Measurements from ENCODE around the gene ATXN7L2.

The ATXN7L2 gene

GRCh38 chr1:109497449-109498160, 13.9 kb downstream of the ATXN7L2 start:
- ATAC-seq = no peak
- TF ChIP-seq ZNF70 (CRISPR knock-in tag; IDR thresholded peaks at IDR 0.05) = no peak
- no peak for TF ChIP-seq CREB5 (CRISPR knock-in tag; IDR thresholded peaks at IDR 0.05; ENCODE audit: low read depth)

GRCh38 chr1:109498161-109498801, 14.6 kb downstream of the ATXN7L2 start:
- ATAC-seq = peak; percentile 20; the same call in 1 of the 3 replicates
- TF ChIP-seq ESRRG (CRISPR knock-in tag; IDR thresholded peaks at IDR 0.05) (no peak), PATZ1 (CRISPR knock-in tag; IDR thresholded peaks at IDR 0.05; ENCODE audit: borderline replicate concordance) (no peak), TOX (CRISPR knock-in tag; IDR thresholded peaks at IDR 0.05; ENCODE audit: borderline replicate concordance) (no peak), ZNF8 (CRISPR knock-in tag; IDR thresholded peaks at IDR 0.05) (no peak)

- no peak for TF ChIP-seq CSRNP3 (CRISPR knock-in tag; IDR thresholded peaks at IDR 0.05)
Observed at GRCh38 chr1:109499081-109499480, 15.4 kb downstream of the ATXN7L2 start.

GRCh38 chr1:109499661-109500536, 16.2 kb downstream of the ATXN7L2 start:
- TF ChIP-seq CSRNP3 (CRISPR knock-in tag; IDR thresholded peaks at IDR 0.05) = no peak
- TF ChIP-seq TSHZ2 (CRISPR knock-in tag; IDR thresholded peaks at IDR 0.05) = no peak
- TF ChIP-seq TCF4 (CRISPR knock-in tag; IDR thresholded peaks at IDR 0.05; ENCODE audit: borderline replicate concordance) = no peak
- TF ChIP-seq ZNF8 (CRISPR knock-in tag; IDR thresholded peaks at IDR 0.05) = no peak
- TF ChIP-seq CREB5 (CRISPR knock-in tag; IDR thresholded peaks at IDR 0.05; ENCODE audit: low read depth) = no peak
- TF ChIP-seq ESRRG (CRISPR knock-in tag; IDR thresholded peaks at IDR 0.05) = no peak
- no peak for TF ChIP-seq CSDC2 (CRISPR knock-in tag; IDR thresholded peaks at IDR 0.05)
- no peak for TF ChIP-seq ZFP3 (CRISPR knock-in tag; IDR thresholded peaks at IDR 0.05)
- TF ChIP-seq ARNTL (CRISPR knock-in tag; IDR thresholded peaks at IDR 0.05; ENCODE audit: borderline replicate concordance, low read depth) = no peak
- no peak for TF ChIP-seq PPARA (CRISPR knock-in tag; IDR thresholded peaks at IDR 0.05; ENCODE audit: borderline replicate concordance)
- TF ChIP-seq RARB (CRISPR knock-in tag; IDR thresholded peaks at IDR 0.05) = no peak
- TF ChIP-seq ISL1 (CRISPR knock-in tag; IDR thresholded peaks at IDR 0.05) = no peak
- no peak for TF ChIP-seq BACH2 (CRISPR knock-in tag; IDR thresholded peaks at IDR 0.05; ENCODE audit: borderline replicate concordance)
- no peak for TF ChIP-seq SNAI2 (CRISPR knock-in tag; IDR thresholded peaks at IDR 0.05)
- TF ChIP-seq OSR1 (CRISPR knock-in tag; IDR thresholded peaks at IDR 0.05) = no peak
- TF ChIP-seq ZFP30 (CRISPR knock-in tag; IDR thresholded peaks at IDR 0.05) = no peak
- TF ChIP-seq PATZ1 (CRISPR knock-in tag; IDR thresholded peaks at IDR 0.05; ENCODE audit: borderline replicate concordance) = no peak
- no peak for TF ChIP-seq GLIS3 (CRISPR knock-in tag; IDR thresholded peaks at IDR 0.05)
- TF ChIP-seq TOX (CRISPR knock-in tag; IDR thresholded peaks at IDR 0.05; ENCODE audit: borderline replicate concordance) = no peak
- no peak for TF ChIP-seq ZNF70 (CRISPR knock-in tag; IDR thresholded peaks at IDR 0.05)
- ATAC-seq = peak; percentile 62

More at GRCh38 chr1:109499081-109499480, 15.4 kb downstream of the ATXN7L2 start:
- no peak for ATAC-seq

Measured in SK-N-SH treated with all-trans-retinoic acid at 6 μM for 48 hours (cell line).